GM10266 (cell line): ENCODE results near the gene HOXA1.

Source experiments
- DNase-seq: peaks from one replicate; pipeline ENCODE4 v3.0.0; 2012; ENCODE audit errors: extremely low spot score
- TF ChIP-seq, protein P1 (sequence below): IDR thresholded peaks from 2 replicates; pipeline ENCODE4 v1.5.1; 2012; ENCODE audit warnings: mild to moderate bottlenecking, low read depth; ENCODE audit not compliant: control insufficient read depth, insufficient read depth; ENCODE audit errors: missing control alignments

The HOXA1 gene

GRCh38 chr7:27080844-27081436, 14.9 kb downstream of the HOXA1 start:
- DNase-seq, result no peak

DNA sequence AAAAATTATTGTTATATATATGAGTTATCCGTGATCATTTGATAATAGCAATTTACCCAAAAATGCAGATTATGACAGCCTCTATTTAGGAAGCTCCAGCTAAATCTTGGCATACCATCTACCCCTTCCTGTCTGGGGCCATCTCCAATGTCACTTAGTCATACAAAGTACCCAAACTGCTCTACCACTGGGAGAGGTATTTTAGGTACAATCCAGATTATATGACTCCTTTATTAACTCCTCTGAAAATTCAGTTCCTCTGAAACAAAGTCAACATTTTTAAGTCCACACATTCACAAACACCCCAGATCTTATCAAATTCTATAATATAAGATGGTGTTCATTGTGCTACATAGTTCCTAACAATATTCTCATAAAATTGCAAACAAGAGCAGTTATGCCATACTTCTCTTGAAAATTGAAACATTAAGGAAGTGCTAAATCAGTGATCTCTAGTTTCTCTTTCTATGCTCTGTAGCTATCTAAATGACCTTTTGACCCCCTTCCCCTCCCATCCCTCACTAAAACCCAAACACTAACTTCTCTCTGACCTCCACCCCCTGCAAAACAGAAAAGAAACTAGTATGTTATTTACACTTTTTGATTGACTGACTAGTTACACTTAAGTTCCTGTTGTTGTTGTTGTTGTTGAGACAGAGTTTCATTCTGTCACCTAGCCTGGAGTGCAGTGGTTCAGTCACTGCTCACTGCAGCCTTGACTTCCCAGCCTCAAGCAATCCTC, 16.4 kb downstream of the HOXA1 start:
- DNase-seq, result no peak
- TF ChIP-seq, protein P1, sequence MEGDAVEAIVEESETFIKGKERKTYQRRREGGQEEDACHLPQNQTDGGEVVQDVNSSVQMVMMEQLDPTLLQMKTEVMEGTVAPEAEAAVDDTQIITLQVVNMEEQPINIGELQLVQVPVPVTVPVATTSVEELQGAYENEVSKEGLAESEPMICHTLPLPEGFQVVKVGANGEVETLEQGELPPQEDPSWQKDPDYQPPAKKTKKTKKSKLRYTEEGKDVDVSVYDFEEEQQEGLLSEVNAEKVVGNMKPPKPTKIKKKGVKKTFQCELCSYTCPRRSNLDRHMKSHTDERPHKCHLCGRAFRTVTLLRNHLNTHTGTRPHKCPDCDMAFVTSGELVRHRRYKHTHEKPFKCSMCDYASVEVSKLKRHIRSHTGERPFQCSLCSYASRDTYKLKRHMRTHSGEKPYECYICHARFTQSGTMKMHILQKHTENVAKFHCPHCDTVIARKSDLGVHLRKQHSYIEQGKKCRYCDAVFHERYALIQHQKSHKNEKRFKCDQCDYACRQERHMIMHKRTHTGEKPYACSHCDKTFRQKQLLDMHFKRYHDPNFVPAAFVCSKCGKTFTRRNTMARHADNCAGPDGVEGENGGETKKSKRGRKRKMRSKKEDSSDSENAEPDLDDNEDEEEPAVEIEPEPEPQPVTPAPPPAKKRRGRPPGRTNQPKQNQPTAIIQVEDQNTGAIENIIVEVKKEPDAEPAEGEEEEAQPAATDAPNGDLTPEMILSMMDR, result no peak

More at GRCh38 chr7:27080844-27081436, 14.9 kb downstream of the HOXA1 start:
- TF ChIP-seq, protein P1, result no peak

DNA sequence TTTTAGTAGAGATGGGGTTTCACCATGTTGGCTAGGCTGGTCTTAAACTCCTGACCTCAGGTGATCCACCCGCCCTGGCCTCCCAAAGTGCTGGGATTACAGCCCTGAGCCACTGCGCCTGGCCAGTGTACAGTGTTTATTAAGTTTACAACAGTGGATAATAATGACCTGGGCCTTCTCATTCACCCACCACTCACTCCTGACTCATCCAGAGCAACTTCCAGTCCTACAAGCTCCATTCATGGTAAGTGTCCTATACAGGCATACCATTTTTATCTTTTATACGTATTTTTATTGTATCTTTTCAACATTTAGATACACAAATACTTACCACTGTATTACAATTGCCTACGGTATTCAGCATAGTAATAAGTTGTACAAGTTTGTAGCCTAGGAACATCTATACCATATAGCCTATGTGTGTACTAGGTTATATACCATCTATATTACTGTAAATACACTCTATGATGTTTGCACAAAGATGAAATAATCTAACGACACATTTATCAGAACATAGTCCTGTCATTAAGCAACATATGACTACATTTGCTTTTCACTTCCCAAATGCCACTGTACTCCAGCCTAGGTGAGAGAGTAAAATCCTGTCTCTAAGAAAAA, 17.1 kb downstream of the HOXA1 start:
- TF ChIP-seq, protein P1, result no peak
- no peak for DNase-seq

DNA sequence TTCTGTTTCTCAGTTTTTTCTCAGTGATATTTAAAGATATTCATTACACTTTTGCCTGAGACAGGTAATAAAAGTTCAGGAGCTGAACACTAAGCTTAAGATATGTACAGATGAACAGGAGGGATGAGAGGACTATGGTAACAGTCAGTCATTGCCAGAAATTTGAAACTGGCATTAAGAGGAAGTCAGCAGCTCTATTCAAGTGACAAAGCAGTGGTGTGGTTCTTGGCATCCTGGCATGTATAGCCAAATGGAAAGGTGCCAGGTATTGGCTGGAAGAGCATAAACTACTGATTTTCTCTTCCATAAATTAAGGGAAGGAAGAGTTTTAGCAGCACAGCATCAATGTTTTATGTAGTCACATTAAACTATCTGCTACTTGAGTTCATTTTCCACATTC, 22.7 kb downstream of the HOXA1 start:
- no peak for DNase-seq
- TF ChIP-seq, protein P1, result no peak

DNA sequence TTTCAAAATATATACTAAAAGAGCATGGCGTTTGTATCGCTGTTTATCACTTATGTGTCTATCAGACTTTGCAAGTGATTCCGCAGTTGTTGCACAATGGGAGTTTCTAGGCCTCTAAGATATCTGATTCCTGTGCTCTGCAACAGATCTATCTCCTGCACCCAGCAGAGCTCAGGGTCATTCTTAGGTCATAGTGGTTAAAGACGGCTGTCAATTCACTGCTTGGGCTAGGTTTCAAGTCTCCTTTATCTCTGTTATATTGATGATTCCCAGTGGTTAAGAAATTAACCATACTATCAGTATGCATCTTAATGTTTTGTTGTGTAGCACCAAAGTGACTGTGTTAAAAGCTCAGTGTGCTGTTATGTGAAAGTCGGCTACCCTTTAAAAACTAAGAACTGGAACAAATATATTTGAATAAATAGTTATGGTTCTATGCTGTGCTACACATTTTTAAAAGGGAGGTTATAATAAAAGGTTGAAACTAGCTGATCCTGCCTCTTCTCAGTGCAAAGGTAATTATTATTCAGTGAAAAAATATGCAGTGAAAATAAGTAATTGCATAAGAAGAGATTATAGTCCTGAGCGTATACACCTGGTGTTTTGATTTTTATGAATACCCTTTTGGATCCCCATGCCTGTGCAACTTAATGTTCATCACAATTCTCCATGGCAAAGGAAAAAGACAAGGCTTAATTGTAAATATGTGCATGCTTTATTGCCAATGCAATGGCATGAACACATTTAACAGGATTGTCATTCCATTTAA, 24.0 kb downstream of the HOXA1 start:
- TF ChIP-seq, protein P1, result no peak
- no peak for DNase-seq

DNA sequence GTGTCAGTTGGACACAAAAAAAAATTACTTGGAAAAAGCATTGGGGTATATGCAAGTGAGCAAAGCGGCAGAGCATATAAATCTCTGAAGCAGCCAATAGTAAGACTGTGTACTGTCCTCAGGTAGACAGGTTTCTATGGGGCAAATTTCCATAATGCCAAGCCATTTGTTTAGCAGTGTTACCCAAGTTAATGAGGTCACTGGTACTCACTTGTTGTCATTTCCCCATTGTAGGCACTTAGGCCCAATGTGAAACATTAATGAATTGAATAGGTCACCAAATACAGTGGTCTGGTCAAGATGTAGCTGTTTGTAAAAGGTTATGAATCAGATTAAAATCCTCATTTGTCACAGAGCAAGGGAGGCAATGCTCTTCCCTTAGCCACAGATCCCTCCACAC, 27.5 kb downstream of the HOXA1 start:
- TF ChIP-seq, protein P1, result no peak
- no peak for DNase-seq
